GM12878 (cell line): Measurements from ENCODE around the gene USPL1. TPM values are rescaled to one million over a fixed set of nuclear protein-coding genes. Genes with fewer than 3 reads are reported as not detected.

Experiments
- CHD1 ChIP-seq: IDR thresholded peaks from 2 replicates; pipeline ENCODE4 v1.6.1; 2012; ENCODE audit warnings: low read depth, low read length, improper control_type of control experiment
- CREM ChIP-seq: IDR thresholded peaks from 2 replicates; pipeline ENCODE4 v1.6.1; 2014; ENCODE audit warnings: antibody characterized with exemption, low read depth
- E2F8 ChIP-seq: fragments of 450-650 bp; IDR thresholded peaks from 2 replicates; pipeline ENCODE4 v1.6.1; 2018; ENCODE audit warnings: mild to moderate bottlenecking, low read depth, moderate library complexity; ENCODE audit not compliant: partially characterized antibody
- EGR1 ChIP-seq, 2 experiments: IDR thresholded peaks; 1 replicate in 1 of 2; 2 replicates in 1 of 2; pipeline ENCODE4 v1.6.1; 2011 to 2012; ENCODE audit warnings: low read depth in 2 of 2, low read length in 2 of 2, borderline replicate concordance in 1 of 2, mild to moderate bottlenecking in 1 of 2, moderate library complexity in 1 of 2
- ESRRA ChIP-seq: IDR thresholded peaks from 2 replicates; pipeline ENCODE4 v1.6.1; 2012; ENCODE audit warnings: mild to moderate bottlenecking, low read length, improper control_type of control experiment
- FOXM1 ChIP-seq: IDR thresholded peaks from 2 replicates; pipeline ENCODE4 v1.6.1; 2012; ENCODE audit warnings: low read depth, mild to moderate bottlenecking, inconsistent platforms, low read length, moderate library complexity
- GATAD2B ChIP-seq: fragments of 450-650 bp; conservative IDR thresholded peaks from 2 replicates; pipeline ENCODE4 v1.6.1; 2017; ENCODE audit warnings: low read depth, mild to moderate bottlenecking, moderate library complexity
- HDGF ChIP-seq: fragments of 450-650 bp; IDR thresholded peaks from 2 replicates; pipeline ENCODE4 v1.6.1; 2016; ENCODE audit warnings: antibody characterized with exemption
- KLF5 ChIP-seq: fragments of 450-650 bp; IDR thresholded peaks from 2 replicates; pipeline ENCODE4 v1.6.1; 2014; ENCODE audit warnings: mild to moderate bottlenecking; ENCODE audit not compliant: partially characterized antibody
- MEF2A ChIP-seq: IDR thresholded peaks from 2 replicates; pipeline ENCODE4 v1.6.1; 2011; ENCODE audit warnings: low read depth, mild to moderate bottlenecking, low read length, moderate library complexity; ENCODE audit not compliant: insufficient read depth
- MTA2 ChIP-seq: fragments of 450-650 bp; IDR thresholded peaks from 2 replicates; pipeline ENCODE4 v1.6.1; 2016; ENCODE audit warnings: low read depth, mild to moderate bottlenecking, moderate library complexity
- MYC ChIP-seq: IDR thresholded peaks from 2 replicates; pipeline ENCODE4 v1.6.1; 2011; ENCODE audit warnings: mild to moderate bottlenecking, low read length, moderate library complexity, inconsistent platforms; ENCODE audit not compliant: insufficient read depth, insufficient replicate concordance, insufficient read length, severe bottlenecking
- NR2C2 ChIP-seq: IDR thresholded peaks from 2 replicates; pipeline ENCODE4 v1.6.1; 2011; ENCODE audit warnings: borderline replicate concordance, low read depth; ENCODE audit not compliant: control insufficient read depth, insufficient read length
- NR2F1 ChIP-seq: fragments of 450-650 bp; conservative IDR thresholded peaks from 2 replicates; pipeline ENCODE4 v1.6.1; 2017; ENCODE audit warnings: mild to moderate bottlenecking
- PML ChIP-seq: IDR thresholded peaks from 2 replicates; pipeline ENCODE4 v1.6.1; 2012; ENCODE audit warnings: low read length, inconsistent platforms
- RAD21 ChIP-seq: IDR thresholded peaks from 2 replicates; pipeline ENCODE4 v1.6.1; 2011; ENCODE audit warnings: mild to moderate bottlenecking, low read depth, low read length, moderate library complexity; ENCODE audit not compliant: insufficient read depth
- RCOR1 ChIP-seq: conservative IDR thresholded peaks from 2 replicates; pipeline ENCODE4 v1.6.1; 2012; ENCODE audit warnings: low read depth, low read length, improper control_type of control experiment
- REST ChIP-seq: IDR thresholded peaks from 2 replicates; pipeline ENCODE4 v1.6.1; 2012; ENCODE audit warnings: mild to moderate bottlenecking, low read depth, low read length
- RUNX3 ChIP-seq: IDR thresholded peaks from 2 replicates; pipeline ENCODE4 v1.6.1; 2012; ENCODE audit warnings: low read length, inconsistent platforms
- SREBF2 ChIP-seq: IDR thresholded peaks from 2 replicates; pipeline ENCODE4 v1.6.1; 2012; ENCODE audit warnings: mild to moderate bottlenecking, low read length
- TBL1XR1 ChIP-seq: IDR thresholded peaks from 2 replicates; pipeline ENCODE4 v1.6.1; 2012; ENCODE audit warnings: low read depth, low read length, improper control_type of control experiment
- TCF3 ChIP-seq: IDR thresholded peaks from 2 replicates; pipeline ENCODE4 v1.6.1; 2012; ENCODE audit warnings: low read depth, mild to moderate bottlenecking, low read length, borderline replicate concordance; ENCODE audit not compliant: insufficient read depth
- USF1 ChIP-seq: IDR thresholded peaks from 2 replicates; pipeline ENCODE4 v1.6.1; 2011; ENCODE audit warnings: borderline replicate concordance, low read depth, mild to moderate bottlenecking, moderate library complexity, mixed read lengths, low read length; ENCODE audit not compliant: insufficient read depth; ENCODE audit errors: extremely low read length
- YY1 ChIP-seq: IDR thresholded peaks from 2 replicates; pipeline ENCODE4 v1.6.1; 2011; ENCODE audit warnings: low read depth, mild to moderate bottlenecking, low read length
- polyA plus RNA-seq, 11 experiments: library from polyadenylated mRNA; depleted of rRNA in 4 of 11; unstranded in 6 of 11; stranded (reverse) in 5 of 11; fragments of >200 nt; fragmentation: Nextera tagmentation in 4 of 11; fragmentation: Illumina TruSeq in 1 of 11; extraction: Ambion mirVana in 4 of 11; extraction: Trizol in 1 of 11; gene quantifications; 1 replicate in 1 of 11; 2 replicates in 10 of 11; pipeline versions ENCODE4 v1.2.1 to v1.2.3, GENCODE V29; 2011 to 2016; ENCODE audit warnings: inconsistent platforms in 2 of 11, missing spikeins in 2 of 11, low read depth in 1 of 11
- total RNA-seq, 4 experiments: library from RNA; depleted of rRNA in 3 of 4; stranded (reverse); fragments of >200 nt in 3 of 4; fragmentation: Illumina TruSeq in 1 of 4; extraction: Trizol in 1 of 4; gene quantifications; 2 replicates each; pipeline versions ENCODE4 v1.2.1 to v1.2.3, GENCODE V29; 2013 to 2021

Gene USPL1
- total and polyA plus RNA-seq, 10 of the 15 experiments (the other 5 are each of a cell fraction or from before 2014, with no cell fraction given) = 7.9 to 23.2 (median 15.8) TPM

GRCh38 chr13:30577401-30577852 is 40.3 kb upstream of the USPL1 start (continued):
- TF ChIP-seq MYC (no peak), EGR1 (IDR thresholded peaks at IDR 0.05; ENCODE audit: borderline replicate concordance in 1 of 2, low read depth in 2 of 2, low read length in 2 of 2) (no peak), E2F8 (no peak), YY1 (no peak), NR2F1 (peak; percentile 47; the same call in 1 of the 2 replicates), KLF5 (no peak), TBL1XR1 (no peak), MTA2 (no peak), NR2C2 (no peak), CHD1 (no peak), RCOR1 (0 out of 2 replicates have a peak, but pooled peaks have one; percentile 38), ESRRA (no peak), GATAD2B (no peak), RUNX3 (peak; percentile 94), RAD21 (no peak), REST (no peak), SREBF2 (no peak), HDGF (no peak), PML (no peak), FOXM1 (no peak), USF1 (no peak), TCF3 (no peak), CREM (no peak), MEF2A (0 out of 2 replicates have a peak, but pooled peaks have one; percentile 31)
